ENCODE data around the gene ENPP1.
"Not testable (repeated sequence)": the region's sequence is repeated elsewhere in the genome, so short reads cannot be mapped to it uniquely, and the experiment has no call there.

ENPP1 gene

GRCh38 chr6:131886517-131886916 is 78.7 kb downstream of the ENPP1 start:
- intact Hi-C loops (cut with micrococcal nuclease), result no loop called here
- Mint-ChIP-seq H3K27ac (no peak overlapping the region), H3K9me3 (no peaks in the 10 kb centered on the region), H3K4me1 (ENCODE audit: low read depth) (no peaks in the 10 kb centered on the region), H3K4me3 (no peak overlapping the region), H3K27me3 (no peaks in the 10 kb centered on the region), H3K36me3 (ENCODE audit: low read depth) (no peaks in the 10 kb centered on the region)

- intact Hi-C loops (cut with micrococcal nuclease), result no loop called here
- H3K36me3 Mint-ChIP-seq (ENCODE audit: low read depth), result no peaks in the 10 kb centered on the region
- no peak overlapping the region for H3K27ac Mint-ChIP-seq
- H3K27me3 Mint-ChIP-seq, result no peaks in the 10 kb centered on the region
- no peaks in the 10 kb centered on the region for H3K9me3 Mint-ChIP-seq
- H3K4me1 Mint-ChIP-seq (ENCODE audit: low read depth), result no peaks in the 10 kb centered on the region
- H3K4me3 Mint-ChIP-seq, result no peak overlapping the region
Observed at GRCh38 chr6:131890091-131890490, 82.3 kb downstream of the ENPP1 start.

GRCh38 chr6:131893198-131893597 is 85.4 kb downstream of the ENPP1 start:
- H3K36me3 Mint-ChIP-seq (ENCODE audit: low read depth), result no peaks in the 10 kb centered on the region
- intact Hi-C loops (cut with micrococcal nuclease), result no loop called here
- H3K9me3 Mint-ChIP-seq, result peaks cover 9% of the 10 kb centered on the region
- no peak overlapping the region for H3K27ac Mint-ChIP-seq
- no peaks in the 10 kb centered on the region for H3K27me3 Mint-ChIP-seq
- no peaks in the 10 kb centered on the region for H3K4me1 Mint-ChIP-seq (ENCODE audit: low read depth)
- no peak overlapping the region for H3K4me3 Mint-ChIP-seq

- no peaks in the 10 kb centered on the region for H3K36me3 Mint-ChIP-seq (ENCODE audit: low read depth)
- intact Hi-C loops (cut with micrococcal nuclease), result no loop called here
- H3K4me1 Mint-ChIP-seq (ENCODE audit: low read depth), result no peaks in the 10 kb centered on the region
- no peak overlapping the region for H3K27ac Mint-ChIP-seq
- no peaks in the 10 kb centered on the region for H3K27me3 Mint-ChIP-seq
- peaks cover 13% of the 10 kb centered on the region for H3K9me3 Mint-ChIP-seq
- no peak overlapping the region for H3K4me3 Mint-ChIP-seq
Observed at GRCh38 chr6:131894493-131895424, 86.9 kb downstream of the ENPP1 start.

- Mint-ChIP-seq H3K4me3 (no peak overlapping the region), H3K9me3 (peaks cover 13% of the 10 kb centered on the region), H3K4me1 (ENCODE audit: low read depth) (no peaks in the 10 kb centered on the region), H3K27me3 (peaks cover 7% of the 10 kb centered on the region), H3K27ac (no peak overlapping the region), H3K36me3 (ENCODE audit: low read depth) (no peaks in the 10 kb centered on the region)
- intact Hi-C loops (cut with micrococcal nuclease), result no loop called here
Observed at GRCh38 chr6:131897050-131897435, 89.2 kb downstream of the ENPP1 start.

- Mint-ChIP-seq H3K4me3 (no peak overlapping the region), H3K27me3 (peaks cover 11% of the 10 kb centered on the region), H3K4me1 (ENCODE audit: low read depth) (no peaks in the 10 kb centered on the region), H3K9me3 (peaks cover 13% of the 10 kb centered on the region), H3K36me3 (ENCODE audit: low read depth) (no peaks in the 10 kb centered on the region), H3K27ac (no peak overlapping the region)
- intact Hi-C loops (cut with micrococcal nuclease), result no loop called here
Observed at GRCh38 chr6:131897621-131898020, 89.8 kb downstream of the ENPP1 start.

GRCh38 chr6:131898718-131899117 is 90.9 kb downstream of the ENPP1 start:
- Mint-ChIP-seq H3K4me1 (ENCODE audit: low read depth) (no peaks in the 10 kb centered on the region), H3K4me3 (no peak overlapping the region), H3K9me3 (peaks cover 13% of the 10 kb centered on the region), H3K36me3 (ENCODE audit: low read depth) (no peaks in the 10 kb centered on the region), H3K27me3 (peaks cover 18% of the 10 kb centered on the region), H3K27ac (no peak overlapping the region)
- intact Hi-C loops (cut with micrococcal nuclease), result no loop called here

- H3K27ac Mint-ChIP-seq, result no peak overlapping the region
- H3K27me3 Mint-ChIP-seq, result peaks cover 26% of the 10 kb centered on the region
- H3K9me3 Mint-ChIP-seq, result peaks cover 13% of the 10 kb centered on the region
- H3K4me1 Mint-ChIP-seq (ENCODE audit: low read depth), result no peaks in the 10 kb centered on the region
- H3K36me3 Mint-ChIP-seq (ENCODE audit: low read depth), result no peaks in the 10 kb centered on the region
- intact Hi-C loops (cut with micrococcal nuclease), result no loop called here
- H3K4me3 Mint-ChIP-seq, result no peak overlapping the region
Observed at GRCh38 chr6:131900231-131900630, 92.4 kb downstream of the ENPP1 start.

GRCh38 chr6:131901326-131901873 is 93.6 kb downstream of the ENPP1 start:
- H3K4me3 Mint-ChIP-seq; intact Hi-C loops (cut with micrococcal nuclease); H3K4me1 Mint-ChIP-seq (ENCODE audit: low read depth); H3K27ac Mint-ChIP-seq; H3K36me3 Mint-ChIP-seq (ENCODE audit: low read depth): not testable (repeated sequence)
- H3K27me3 Mint-ChIP-seq, result peaks cover 27% of the 10 kb centered on the region
- peaks cover 13% of the 10 kb centered on the region for H3K9me3 Mint-ChIP-seq

GRCh38 chr6:131903734-131904133 is 95.9 kb downstream of the ENPP1 start:
- H3K9me3 Mint-ChIP-seq; H3K27ac Mint-ChIP-seq; intact Hi-C loops (cut with micrococcal nuclease); H3K4me1 Mint-ChIP-seq (ENCODE audit: low read depth); H3K36me3 Mint-ChIP-seq (ENCODE audit: low read depth); H3K4me3 Mint-ChIP-seq: not testable (repeated sequence)
- peaks cover 41% of the 10 kb centered on the region for H3K27me3 Mint-ChIP-seq

GRCh38 chr6:131908787-131909186 is 101.0 kb downstream of the ENPP1 start:
- H3K27ac Mint-ChIP-seq; H3K36me3 Mint-ChIP-seq (ENCODE audit: low read depth); intact Hi-C loops (cut with micrococcal nuclease); H3K4me1 Mint-ChIP-seq (ENCODE audit: low read depth); H3K9me3 Mint-ChIP-seq; H3K4me3 Mint-ChIP-seq: not testable (repeated sequence)
- peaks cover 31% of the 10 kb centered on the region for H3K27me3 Mint-ChIP-seq

- H3K4me1 Mint-ChIP-seq (ENCODE audit: low read depth), result no peaks in the 10 kb centered on the region
- peaks cover 28% of the 10 kb centered on the region for H3K27me3 Mint-ChIP-seq
- H3K36me3 Mint-ChIP-seq (ENCODE audit: low read depth), result no peaks in the 10 kb centered on the region
- H3K9me3 Mint-ChIP-seq, result no peaks in the 10 kb centered on the region
- H3K27ac Mint-ChIP-seq, result no peak overlapping the region
- intact Hi-C loops (cut with micrococcal nuclease), result no loop called here
- H3K4me3 Mint-ChIP-seq, result no peak overlapping the region
Observed at GRCh38 chr6:131909408-131910218, 101.8 kb downstream of the ENPP1 start.

- Mint-ChIP-seq H3K9me3 (no peaks in the 10 kb centered on the region), H3K4me3 (no peak overlapping the region), H3K4me1 (ENCODE audit: low read depth) (no peaks in the 10 kb centered on the region), H3K27ac (no peak overlapping the region), H3K27me3 (peaks cover 24% of the 10 kb centered on the region), H3K36me3 (ENCODE audit: low read depth) (no peaks in the 10 kb centered on the region)
- intact Hi-C loops (cut with micrococcal nuclease), result no loop called here
Observed at GRCh38 chr6:131910219-131910589, 102.4 kb downstream of the ENPP1 start.

GRCh38 chr6:131910956-131911355 is 103.1 kb downstream of the ENPP1 start:
- no peaks in the 10 kb centered on the region for H3K36me3 Mint-ChIP-seq (ENCODE audit: low read depth)
- no peak overlapping the region for H3K4me3 Mint-ChIP-seq
- no peak overlapping the region for H3K27ac Mint-ChIP-seq
- intact Hi-C loops (cut with micrococcal nuclease), result no loop called here
- no peaks in the 10 kb centered on the region for H3K4me1 Mint-ChIP-seq (ENCODE audit: low read depth)
- H3K9me3 Mint-ChIP-seq, result peaks cover 3% of the 10 kb centered on the region
- peaks cover 28% of the 10 kb centered on the region for H3K27me3 Mint-ChIP-seq

Data from dendritic cell treated with granulocyte-macrophage colony-stimulating factor and Interleukin-4, amounts not matched to agents 40 ng/mL and 50 ng/mL, for 4 days (primary cell).